SKM-1 (cell line): ENCODE data around the gene RPL21.

Source experiments
- DNase-seq: peaks from one replicate; lab custom pipeline; 2025; ENCODE audit not compliant: unreplicated experiment; lab: John Stamatoyannopoulos, UW

The RPL21 gene

GRCh38 chr13:27257648-27258253 lies 6.4 kb downstream of the RPL21 start:
- no peak for DNase-seq

GRCh38 chr13:27258637-27259386 lies 7.5 kb downstream of the RPL21 start:
- no peak for DNase-seq

GRCh38 chr13:27259831-27260230 lies 8.5 kb downstream of the RPL21 start:
- no peak for DNase-seq

DNA sequence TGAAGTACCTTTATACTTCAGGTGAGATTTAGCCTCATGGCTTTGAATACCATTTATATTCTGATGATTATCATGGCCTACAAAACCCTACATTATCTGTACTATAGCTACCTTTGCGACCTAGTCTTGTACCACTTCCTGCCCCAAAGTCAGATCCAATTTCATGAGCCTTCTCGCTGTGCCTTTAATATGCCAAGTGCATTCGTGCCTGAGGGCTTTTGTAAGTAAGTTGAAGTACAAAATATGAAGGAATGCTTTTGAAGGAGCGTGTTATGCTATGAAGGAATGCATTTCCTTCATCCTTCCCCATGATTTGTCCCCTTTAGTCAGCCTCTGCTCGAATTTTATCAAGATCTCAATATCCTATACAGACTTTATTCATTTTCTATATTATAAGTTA lies 10.0 kb downstream of the RPL21 start:
- DNase-seq: no peak

GRCh38 chr13:27263438-27263837 lies 12.1 kb downstream of the RPL21 start:
- no peak for DNase-seq

DNA sequence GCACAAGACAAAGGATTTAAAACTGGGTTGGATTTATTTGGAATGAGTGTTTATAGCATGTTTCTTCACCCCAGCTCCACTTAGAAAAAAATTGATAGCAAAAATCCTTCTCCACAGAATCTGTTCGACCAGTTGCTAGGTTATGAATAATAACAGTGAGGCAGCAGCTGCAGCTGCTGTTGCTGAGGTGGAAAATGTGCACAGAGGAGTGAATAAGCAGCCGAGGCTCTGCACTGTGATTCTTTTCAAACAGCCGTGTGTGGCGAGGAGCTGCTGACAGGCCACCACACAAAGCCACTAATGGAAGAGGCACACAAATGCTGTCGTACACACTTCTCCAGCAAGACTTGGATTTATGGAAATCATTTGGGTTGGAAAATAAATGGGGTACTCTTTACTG lies 12.8 kb downstream of the RPL21 start:
- no peak for DNase-seq

GRCh38 chr13:27264648-27265047 lies 13.3 kb downstream of the RPL21 start:
- DNase-seq: no peak

DNA sequence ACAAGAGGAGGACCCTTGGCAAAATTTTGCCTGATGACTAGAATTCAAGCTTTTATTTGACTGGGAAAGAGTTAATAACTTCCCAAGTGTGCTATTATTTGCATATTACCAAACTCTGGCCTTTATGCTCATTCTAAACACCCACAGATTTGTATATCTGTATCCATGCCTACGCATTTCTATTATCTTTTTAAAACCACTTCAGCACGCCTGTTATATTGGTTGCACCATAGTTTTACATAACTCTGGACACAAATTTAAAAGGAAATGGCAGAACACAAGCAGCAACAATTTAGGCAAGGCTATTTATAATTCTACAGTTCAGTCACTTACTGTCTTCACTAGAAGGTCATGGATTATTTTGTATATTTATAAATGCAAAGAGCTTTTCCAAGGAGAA lies 15.6 kb downstream of the RPL21 start:
- no peak for DNase-seq

GRCh38 chr13:27267596-27267995 lies 16.2 kb downstream of the RPL21 start:
- no peak for DNase-seq

GRCh38 chr13:27269114-27269665 lies 17.8 kb downstream of the RPL21 start:
- DNase-seq: no peak

- no peak for DNase-seq
Observed at GRCh38 chr13:27270594-27271520, 19.5 kb downstream of the RPL21 start, which contains the start of gene RASL11A. Gene RASL11A (plus strand): TSS chr13:27270830. CDS start chr13:27270945, 115 bp downstream.

DNA sequence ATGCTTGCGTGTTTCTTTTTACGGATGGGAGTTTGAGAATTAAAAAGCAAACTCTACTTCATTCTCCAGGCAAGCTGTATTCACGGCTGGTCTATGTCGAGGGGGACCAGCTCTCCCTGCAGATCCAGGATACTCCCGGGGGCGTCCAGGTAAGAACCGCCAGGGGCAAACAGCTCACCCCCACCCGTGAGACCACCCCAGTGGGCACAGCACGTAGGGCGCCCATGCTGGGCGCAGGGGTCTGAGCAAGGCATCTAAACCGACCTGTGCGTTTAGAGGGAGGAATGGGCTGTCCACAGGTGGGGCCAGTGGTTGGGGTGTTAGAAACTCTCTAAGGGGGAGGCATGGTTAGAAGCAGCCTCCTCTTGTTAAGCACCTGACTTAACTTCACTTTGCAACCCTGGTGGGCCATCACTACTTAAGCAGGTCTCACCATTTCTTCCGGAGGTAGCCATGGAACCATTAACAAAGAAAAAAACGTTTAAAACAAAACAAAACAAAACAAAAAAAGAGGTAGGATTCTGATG lies 20.3 kb downstream of the RPL21 start:
- DNase-seq: no peak

DNA sequence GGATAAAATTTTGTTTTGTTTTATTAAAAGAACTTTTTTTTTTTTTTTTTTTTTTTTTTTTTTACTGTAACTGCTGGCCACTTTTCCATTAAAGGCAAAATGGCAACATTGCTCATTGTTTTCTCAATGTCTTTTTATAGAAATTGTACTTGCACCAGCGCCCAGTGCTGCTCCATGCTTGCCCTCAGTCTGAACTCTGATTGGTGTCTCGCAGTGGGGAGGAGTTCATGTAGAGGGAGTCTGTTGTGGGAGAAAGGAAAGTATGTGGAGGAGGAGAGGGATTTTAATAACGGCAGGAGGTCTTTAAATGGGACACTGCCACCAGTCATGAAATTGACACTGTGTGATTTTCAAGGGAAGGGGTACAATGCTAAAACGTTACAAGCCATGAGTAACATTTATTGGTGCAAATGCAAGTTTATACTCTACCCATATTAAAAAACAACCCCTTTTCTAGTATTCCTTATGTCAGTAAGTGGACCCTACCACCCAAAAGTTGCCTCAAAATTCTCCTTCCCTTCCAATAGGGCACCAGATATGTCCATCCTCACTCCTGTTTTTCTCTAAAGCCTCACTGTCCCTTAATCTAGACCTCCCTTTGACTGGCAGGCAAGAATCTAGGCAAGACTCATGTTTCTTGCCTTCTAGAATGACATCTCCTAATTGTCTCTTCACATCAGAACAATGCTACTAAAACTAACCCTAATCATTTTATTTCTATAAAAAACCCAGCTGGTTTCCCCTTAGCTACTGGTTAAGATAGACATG lies 22.5 kb downstream of the RPL21 start:
- DNase-seq: no peak

- no peak for DNase-seq
Observed at GRCh38 chr13:27274631-27275030, 23.3 kb downstream of the RPL21 start.

DNA sequence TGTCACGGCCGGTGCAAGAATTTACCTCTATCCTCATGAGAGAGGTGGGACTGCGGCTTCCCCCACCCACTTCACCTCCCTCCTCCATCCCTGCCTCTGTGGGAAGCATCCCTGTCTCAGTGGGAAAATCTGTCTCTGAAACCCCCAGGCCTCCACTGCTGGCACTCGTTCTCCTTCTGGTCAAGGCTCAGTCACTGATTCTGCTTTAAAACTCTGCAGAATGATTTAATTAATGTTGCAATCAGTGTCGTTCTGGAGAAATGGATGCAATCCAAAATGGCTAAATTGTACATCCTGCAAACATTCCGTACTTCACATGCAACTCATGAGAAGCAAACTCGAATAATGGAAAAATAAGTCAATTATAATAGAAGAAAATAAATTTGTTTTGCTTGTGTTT lies 24.8 kb downstream of the RPL21 start:
- DNase-seq: no peak

DNA sequence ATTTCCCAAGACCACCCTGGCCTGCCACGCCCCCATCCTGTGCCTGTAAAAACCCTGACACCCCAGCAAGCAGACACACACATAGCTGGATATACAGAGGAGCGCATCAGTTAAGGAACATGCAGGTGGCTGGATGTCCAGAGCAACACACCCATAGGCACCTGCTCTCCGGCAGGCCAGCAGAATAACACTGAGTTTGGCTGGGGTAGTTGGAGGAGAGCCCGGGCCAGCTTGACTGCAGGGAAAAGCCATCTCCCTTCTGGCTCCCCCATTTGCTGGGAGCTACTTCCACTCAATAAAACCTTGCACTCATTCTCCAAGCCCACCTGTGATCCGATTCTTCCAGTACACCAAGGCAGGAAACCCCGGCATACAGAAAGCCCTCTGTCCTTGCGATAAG lies 28.1 kb downstream of the RPL21 start:
- no peak for DNase-seq

DNA sequence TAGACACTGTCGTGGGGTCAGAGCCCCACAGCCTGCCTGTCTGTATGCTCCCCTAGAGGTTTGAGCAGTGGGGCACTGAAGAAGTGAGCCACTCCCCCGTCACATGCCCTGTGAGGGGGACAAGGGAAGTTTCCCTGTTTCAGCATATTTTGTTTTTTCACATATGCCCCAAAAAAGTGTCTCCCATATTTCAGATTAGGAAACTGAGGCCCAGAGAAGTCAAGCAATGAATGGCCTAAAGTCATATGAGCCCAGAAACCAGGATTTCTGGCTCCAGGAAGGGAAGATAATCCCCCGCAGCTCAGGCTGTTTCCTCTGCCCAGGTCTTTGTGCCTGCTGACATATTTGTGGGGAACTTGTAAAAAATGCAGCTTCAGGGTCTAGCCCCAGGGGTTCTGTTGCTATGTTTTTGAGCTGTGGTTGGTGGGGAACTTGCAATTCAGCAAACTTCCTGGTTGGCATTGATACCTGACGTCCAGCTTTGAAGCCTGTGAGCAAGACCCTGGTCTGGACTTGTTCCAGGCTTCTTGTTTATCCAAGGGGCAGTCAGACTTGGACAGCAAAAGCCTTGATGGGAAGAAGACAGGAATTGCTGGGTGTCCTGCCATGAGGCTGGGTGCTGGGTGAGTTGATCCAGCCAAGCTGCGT lies 28.8 kb downstream of the RPL21 start:
- no peak for DNase-seq

DNA sequence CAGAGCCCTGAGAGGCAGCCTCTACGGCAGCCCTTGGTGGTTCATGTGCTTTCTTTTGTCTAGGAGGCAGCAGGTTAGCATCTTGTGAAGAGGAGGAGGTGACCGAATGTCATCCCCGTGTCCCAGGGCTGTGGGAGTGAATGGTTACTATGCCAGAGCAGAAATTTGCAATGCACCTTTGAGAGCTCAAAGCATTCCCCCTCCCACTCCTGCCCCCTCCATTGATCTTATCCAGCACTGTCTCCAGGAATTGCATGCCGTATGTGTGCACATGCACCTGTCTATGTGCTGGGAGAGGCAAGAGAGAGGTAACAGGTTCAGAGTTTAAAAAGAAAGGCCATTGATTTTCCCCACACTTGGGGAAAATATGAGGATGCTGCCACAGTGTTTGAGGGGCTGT lies 29.5 kb downstream of the RPL21 start:
- no peak for DNase-seq

DNA sequence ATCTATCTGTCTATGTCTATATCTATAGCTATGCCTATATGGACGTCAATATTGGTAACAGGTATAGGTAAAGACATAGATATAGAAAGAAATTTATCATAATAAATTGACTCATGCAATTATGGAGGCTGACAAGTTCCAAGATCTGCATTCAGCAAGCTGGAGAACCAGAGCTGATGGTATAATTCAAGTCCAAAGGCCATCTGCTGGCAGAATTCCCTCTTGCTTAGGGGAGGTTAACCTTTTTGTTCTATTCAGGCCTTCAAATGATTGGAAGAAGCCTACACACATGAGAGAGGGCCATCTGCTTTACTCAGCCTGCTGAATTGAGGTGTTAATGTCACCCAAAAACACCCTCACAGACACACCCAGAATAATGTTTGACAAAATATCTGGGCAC lies 30.1 kb downstream of the RPL21 start:
- DNase-seq: no peak

- DNase-seq: no peak
Observed at GRCh38 chr13:27283906-27284493, 32.6 kb downstream of the RPL21 start.
